Measurements from ENCODE around the gene SAP130. TPM values are rescaled to one million over a fixed set of nuclear protein-coding genes. Genes with fewer than 3 reads are reported as not detected.

SAP130 gene
- total RNA-seq, 1 donor from 2014 or later: 28.5 TPM

DNA sequence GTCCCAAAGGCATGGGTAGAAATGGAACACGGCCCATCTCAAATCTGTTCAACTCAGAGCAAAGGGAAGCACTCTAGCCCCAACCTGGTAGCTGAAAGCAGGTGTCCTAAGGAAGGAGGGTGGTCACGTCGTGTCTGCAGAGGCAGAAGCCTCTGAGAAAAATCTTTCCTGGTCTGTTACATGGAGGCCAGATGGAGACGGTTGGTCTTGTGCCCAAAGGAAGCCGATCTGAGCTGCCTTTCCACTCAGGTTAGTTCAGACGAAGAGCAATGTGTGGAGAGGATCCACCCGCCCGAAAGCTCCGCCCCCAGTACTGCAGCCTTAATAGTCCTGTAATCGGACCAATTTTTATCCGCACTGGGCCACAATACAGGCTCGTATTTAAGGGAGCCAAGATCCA, 87.2 kb downstream of the SAP130 start:
- Mint-ChIP-seq H3K4me1 (ENCODE audit: low read depth, unreplicated experiment) (no peaks in the 10 kb centered on the region), H3K36me3 (ENCODE audit: unreplicated experiment) (peaks cover 5% of the 10 kb centered on the region), H3K27me3 (ENCODE audit: unreplicated experiment) (peaks cover 2% of the 10 kb centered on the region), H3K4me3 (ENCODE audit: unreplicated experiment) (no peak overlapping the region), H3K9me3 (ENCODE audit: unreplicated experiment) (no peaks in the 10 kb centered on the region), H3K27ac (ENCODE audit: unreplicated experiment) (no peak overlapping the region)
- DNase-seq: no peak
- no peak for TF ChIP-seq CTCF (IDR thresholded peaks at IDR 0.05; ENCODE audit: partially characterized antibody, unreplicated experiment)

GRCh38 chr2:127935337-127935736, 92.5 kb downstream of the SAP130 start:
- Mint-ChIP-seq H3K27ac (ENCODE audit: unreplicated experiment) (no peak overlapping the region), H3K36me3 (ENCODE audit: unreplicated experiment) (no peaks in the 10 kb centered on the region), H3K27me3 (ENCODE audit: unreplicated experiment) (no peaks in the 10 kb centered on the region), H3K9me3 (ENCODE audit: unreplicated experiment) (no peaks in the 10 kb centered on the region), H3K4me3 (ENCODE audit: unreplicated experiment) (no peak overlapping the region), H3K4me1 (ENCODE audit: low read depth, unreplicated experiment) (no peaks in the 10 kb centered on the region)
- no peak for TF ChIP-seq CTCF (IDR thresholded peaks at IDR 0.05; ENCODE audit: partially characterized antibody, unreplicated experiment)
- DNase-seq: no peak

GRCh38 chr2:127932199-127932876, 95.5 kb downstream of the SAP130 start:
- Mint-ChIP-seq H3K27ac (ENCODE audit: unreplicated experiment) (no peak overlapping the region), H3K27me3 (ENCODE audit: unreplicated experiment) (no peaks in the 10 kb centered on the region), H3K4me1 (ENCODE audit: low read depth, unreplicated experiment) (no peaks in the 10 kb centered on the region), H3K4me3 (ENCODE audit: unreplicated experiment) (no peak overlapping the region), H3K36me3 (ENCODE audit: unreplicated experiment) (no peaks in the 10 kb centered on the region), H3K9me3 (ENCODE audit: unreplicated experiment) (no peaks in the 10 kb centered on the region)
- TF ChIP-seq CTCF (IDR thresholded peaks at IDR 0.05; ENCODE audit: partially characterized antibody, unreplicated experiment): no peak
- no peak for DNase-seq

GRCh38 chr2:127929449-127929848, 98.4 kb downstream of the SAP130 start:
- Mint-ChIP-seq H3K27me3 (ENCODE audit: unreplicated experiment) (no peaks in the 10 kb centered on the region), H3K4me1 (ENCODE audit: low read depth, unreplicated experiment) (no peaks in the 10 kb centered on the region)

More at GRCh38 chr2:127929449-127929848, 98.4 kb downstream of the SAP130 start:
- H3K36me3 Mint-ChIP-seq (ENCODE audit: unreplicated experiment): no peaks in the 10 kb centered on the region
- H3K9me3 Mint-ChIP-seq (ENCODE audit: unreplicated experiment): no peaks in the 10 kb centered on the region
- no peak for DNase-seq
- H3K4me3 Mint-ChIP-seq (ENCODE audit: unreplicated experiment): no peak overlapping the region
- no peak overlapping the region for H3K27ac Mint-ChIP-seq (ENCODE audit: unreplicated experiment)
- no peak for TF ChIP-seq CTCF (IDR thresholded peaks at IDR 0.05; ENCODE audit: partially characterized antibody, unreplicated experiment)

Data from glutamatergic neuron (in vitro differentiated cells).